HG03558 (cell line): ENCODE measurements around the gene CWC27.
"Not testable (repeated sequence)": the region's sequence is repeated elsewhere in the genome, so short reads cannot be mapped to it uniquely, and the experiment has no call there.

Experiments
- ATAC-seq: cut with Tn5 transposase; IDR thresholded peaks from one replicate; pipeline ENCODE4 v1.9.1; 2021; ENCODE audit warnings: moderate number of reproducible peaks; ENCODE audit not compliant: unreplicated experiment; ENCODE audit errors: extremely low read depth

CWC27 gene

GRCh38 chr5:64899838-64900237 lies 131.1 kb downstream of the CWC27 start:
- no peak for ATAC-seq

GRCh38 chr5:64900618-64901017 lies 131.9 kb downstream of the CWC27 start:
- ATAC-seq: no peak

- ATAC-seq: not testable (repeated sequence)
Observed at GRCh38 chr5:64907399-64907798, 138.7 kb downstream of the CWC27 start.

- no peak for ATAC-seq
Observed at GRCh38 chr5:64914396-64914795, 145.7 kb downstream of the CWC27 start.

GRCh38 chr5:64918083-64918482 lies 149.4 kb downstream of the CWC27 start:
- ATAC-seq: no peak

GRCh38 chr5:64921386-64921785 lies 152.7 kb downstream of the CWC27 start:
- ATAC-seq: no peak

GRCh38 chr5:64923151-64923685 lies 154.5 kb downstream of the CWC27 start:
- ATAC-seq: no peak

- ATAC-seq: no peak
Observed at GRCh38 chr5:64925123-64925522, 156.4 kb downstream of the CWC27 start.

- ATAC-seq: no peak
Observed at GRCh38 chr5:64929833-64930232, 161.1 kb downstream of the CWC27 start.

GRCh38 chr5:64930672-64931318 lies 162.1 kb downstream of the CWC27 start:
- no peak for ATAC-seq

- ATAC-seq: not testable (repeated sequence)
Observed at GRCh38 chr5:64939422-64939771, 170.7 kb downstream of the CWC27 start.

GRCh38 chr5:64939772-64940510 lies 171.2 kb downstream of the CWC27 start:
- ATAC-seq: no peak

GRCh38 chr5:64942460-64942859 lies 173.7 kb downstream of the CWC27 start:
- ATAC-seq: no peak

- no peak for ATAC-seq
Observed at GRCh38 chr5:64944868-64945267, 176.1 kb downstream of the CWC27 start.

GRCh38 chr5:64947031-64947430 lies 178.3 kb downstream of the CWC27 start:
- no peak for ATAC-seq

GRCh38 chr5:64947801-64948200 lies 179.1 kb downstream of the CWC27 start:
- ATAC-seq: no peak

GRCh38 chr5:64949331-64949730 lies 180.6 kb downstream of the CWC27 start:
- no peak for ATAC-seq

GRCh38 chr5:64952951-64953673 lies 184.4 kb downstream of the CWC27 start:
- no peak for ATAC-seq

- ATAC-seq: no peak
Observed at GRCh38 chr5:64954518-64954917, 185.8 kb downstream of the CWC27 start.

GRCh38 chr5:64958757-64959391 lies 190.1 kb downstream of the CWC27 start:
- no peak for ATAC-seq

- no peak for ATAC-seq
Observed at GRCh38 chr5:64963278-64963677, 194.5 kb downstream of the CWC27 start.
